ENCODE measurements around the gene RAD23A. TPM values are rescaled to one million over a fixed set of nuclear protein-coding genes. Genes with fewer than 3 reads are reported as not detected.

The RAD23A gene
- total RNA-seq, 2 experiments from 2014 or later = 189 to 190 TPM

DNA sequence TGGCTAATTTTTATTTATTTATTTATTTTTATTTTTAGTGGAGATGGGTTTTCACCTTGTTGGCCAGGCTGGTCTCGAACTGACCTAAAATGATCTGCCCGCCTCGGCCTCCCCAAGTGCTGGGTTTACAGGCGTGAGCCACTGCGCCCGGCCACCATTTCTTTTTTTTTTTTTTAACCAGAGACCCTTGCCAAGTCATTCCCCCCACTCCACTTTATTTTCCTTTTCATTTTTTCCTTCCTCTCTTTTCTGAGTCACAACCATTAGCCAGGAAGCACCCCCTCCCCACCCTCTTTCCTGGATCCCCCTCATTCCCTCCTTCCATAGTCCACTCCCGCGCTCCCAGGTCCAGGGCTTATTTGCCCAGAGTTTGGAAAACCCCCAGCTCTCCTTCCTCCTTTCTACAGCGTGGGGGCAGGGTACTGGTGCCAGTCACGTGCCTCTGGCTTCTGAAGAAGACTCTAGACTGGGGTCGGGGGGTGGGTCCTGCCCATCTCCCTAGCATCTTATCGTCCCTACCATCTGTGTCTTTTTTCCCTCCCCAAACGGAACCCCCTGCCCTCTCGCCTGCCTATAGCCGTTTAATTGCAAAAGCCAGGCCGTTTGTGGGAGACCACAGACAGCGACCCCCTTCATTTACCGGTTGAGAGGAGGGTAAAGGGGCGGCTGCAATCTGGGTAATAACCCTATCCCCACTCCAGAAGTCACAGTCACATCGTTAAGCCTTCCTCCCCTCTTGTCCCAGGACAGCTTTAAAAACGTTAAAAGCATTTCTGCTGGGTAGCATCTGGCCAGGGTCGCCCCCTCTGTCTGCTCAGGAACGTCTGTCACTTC is 8.4 kb upstream of the RAD23A start:
- peak; percentile 57 for DNase-seq

DNA sequence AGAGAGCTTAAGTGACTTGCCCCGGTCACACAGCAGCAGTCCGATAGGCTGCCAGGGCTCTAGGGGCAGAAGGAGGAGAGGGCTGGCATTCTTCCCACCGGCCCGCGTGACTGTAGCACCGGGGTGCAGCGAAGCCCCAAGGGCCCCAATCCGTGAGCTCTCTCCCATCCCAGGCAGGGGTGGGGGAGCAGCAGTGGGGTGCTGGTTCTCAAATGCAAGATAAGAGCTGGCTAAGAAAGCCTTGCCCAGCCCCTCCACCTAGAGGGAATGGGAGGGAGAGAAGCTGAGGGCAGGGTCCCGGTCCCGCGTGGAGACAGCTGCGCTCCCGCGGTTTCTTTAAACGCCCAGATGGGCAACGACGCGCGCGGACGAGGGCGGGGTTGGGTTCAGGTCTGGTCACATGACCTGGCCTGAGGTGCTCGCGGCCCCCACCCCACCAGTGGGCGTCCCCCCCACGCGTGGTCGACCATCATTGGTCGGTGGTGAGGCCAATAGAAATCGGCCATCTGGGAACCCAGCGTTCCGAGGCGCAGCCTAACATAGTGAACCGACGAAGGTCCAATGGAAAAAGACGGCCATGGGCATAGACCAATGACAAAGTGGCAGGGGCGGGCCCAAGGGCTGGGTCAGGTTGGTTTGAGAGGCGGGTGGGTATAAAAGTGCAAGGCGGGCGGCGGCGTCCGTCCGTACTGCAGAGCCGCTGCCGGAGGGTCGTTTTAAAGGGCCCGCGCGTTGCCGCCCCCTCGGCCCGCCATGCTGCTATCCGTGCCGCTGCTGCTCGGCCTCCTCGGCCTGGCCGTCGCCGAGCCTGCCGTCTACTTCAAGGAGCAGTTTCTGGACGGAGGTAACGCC is 7.5 kb upstream of the RAD23A start, which contains the start of gene CALR:
TSS of gene CALR (plus strand) at position 683 of the 852 bp plus-strand sequence. CDS start at position 754, 71 bp downstream.
- Mint-ChIP-seq H3K9me3 (no peaks in the 10 kb centered on the region), H3K4me3 (peak within 1 kb of the TSS; percentile 99), H3K36me3 (ENCODE audit: low read depth) (peaks cover 51% of the 10 kb centered on the region), H3K27me3 (no peaks in the 10 kb centered on the region), H3K4me1 (ENCODE audit: low read depth) (peaks cover 46% of the 10 kb centered on the region), H3K27ac (peak within 1 kb of the TSS; percentile 95)
- intact Hi-C loops (cut with micrococcal nuclease) = loop anchor here (10.0 kb wide), 1 partner anchor 53 kb away; the partner anchor contains the start of genes DNASE2 and KLF1
- DNase-seq = peak; percentile 100
- ATAC-seq = peak; percentile 87
- CTCF ChIA-PET = interaction anchor here (1.0 to 3.0 kb wide), 4 partner anchors 27 to 178 kb away, joined by 3 to 10 read pairs (median 5); no protein-coding TSS in a partner anchor
- TF ChIP-seq, protein P1, sequence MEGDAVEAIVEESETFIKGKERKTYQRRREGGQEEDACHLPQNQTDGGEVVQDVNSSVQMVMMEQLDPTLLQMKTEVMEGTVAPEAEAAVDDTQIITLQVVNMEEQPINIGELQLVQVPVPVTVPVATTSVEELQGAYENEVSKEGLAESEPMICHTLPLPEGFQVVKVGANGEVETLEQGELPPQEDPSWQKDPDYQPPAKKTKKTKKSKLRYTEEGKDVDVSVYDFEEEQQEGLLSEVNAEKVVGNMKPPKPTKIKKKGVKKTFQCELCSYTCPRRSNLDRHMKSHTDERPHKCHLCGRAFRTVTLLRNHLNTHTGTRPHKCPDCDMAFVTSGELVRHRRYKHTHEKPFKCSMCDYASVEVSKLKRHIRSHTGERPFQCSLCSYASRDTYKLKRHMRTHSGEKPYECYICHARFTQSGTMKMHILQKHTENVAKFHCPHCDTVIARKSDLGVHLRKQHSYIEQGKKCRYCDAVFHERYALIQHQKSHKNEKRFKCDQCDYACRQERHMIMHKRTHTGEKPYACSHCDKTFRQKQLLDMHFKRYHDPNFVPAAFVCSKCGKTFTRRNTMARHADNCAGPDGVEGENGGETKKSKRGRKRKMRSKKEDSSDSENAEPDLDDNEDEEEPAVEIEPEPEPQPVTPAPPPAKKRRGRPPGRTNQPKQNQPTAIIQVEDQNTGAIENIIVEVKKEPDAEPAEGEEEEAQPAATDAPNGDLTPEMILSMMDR (IDR thresholded peaks at IDR 0.05) = no peak
- POLR2A ChIA-PET = interaction anchor here (0.8 to 3.3 kb wide), 19 partner anchors 8 to 215 kb away, joined by 3 to 19 read pairs (median 4); partner anchors contain the start of genes DNASE2, GADD45GIP1, GCDH and SYCE2

More for the DNA sequence above, 8.4 kb upstream of the RAD23A start:
- Mint-ChIP-seq H3K27ac (peak overlapping the region; percentile 95), H3K36me3 (ENCODE audit: low read depth) (peaks cover 52% of the 10 kb centered on the region), H3K4me3 (peak overlapping the region; percentile 99), H3K27me3 (no peaks in the 10 kb centered on the region), H3K4me1 (ENCODE audit: low read depth) (peaks cover 52% of the 10 kb centered on the region), H3K9me3 (no peaks in the 10 kb centered on the region)
- TF ChIP-seq, protein P1 (IDR thresholded peaks at IDR 0.05) = no peak
- ChIA-PET POLR2A (interaction anchor here (0.8 to 3.3 kb wide), 17 partner anchors 9 to 214 kb away, joined by 3 to 19 read pairs (median 4); partner anchors contain the start of genes DNASE2, GADD45GIP1, GCDH and SYCE2), CTCF (interaction anchor here (1.0 to 3.0 kb wide), 4 partner anchors 28 to 178 kb away, joined by 3 to 10 read pairs (median 5); no protein-coding TSS in a partner anchor)
- ATAC-seq = no peak
- intact Hi-C loops (cut with micrococcal nuclease) = loop anchor here (10.0 kb wide), 1 partner anchor 53 kb away; the partner anchor contains the start of genes DNASE2 and KLF1

DNA sequence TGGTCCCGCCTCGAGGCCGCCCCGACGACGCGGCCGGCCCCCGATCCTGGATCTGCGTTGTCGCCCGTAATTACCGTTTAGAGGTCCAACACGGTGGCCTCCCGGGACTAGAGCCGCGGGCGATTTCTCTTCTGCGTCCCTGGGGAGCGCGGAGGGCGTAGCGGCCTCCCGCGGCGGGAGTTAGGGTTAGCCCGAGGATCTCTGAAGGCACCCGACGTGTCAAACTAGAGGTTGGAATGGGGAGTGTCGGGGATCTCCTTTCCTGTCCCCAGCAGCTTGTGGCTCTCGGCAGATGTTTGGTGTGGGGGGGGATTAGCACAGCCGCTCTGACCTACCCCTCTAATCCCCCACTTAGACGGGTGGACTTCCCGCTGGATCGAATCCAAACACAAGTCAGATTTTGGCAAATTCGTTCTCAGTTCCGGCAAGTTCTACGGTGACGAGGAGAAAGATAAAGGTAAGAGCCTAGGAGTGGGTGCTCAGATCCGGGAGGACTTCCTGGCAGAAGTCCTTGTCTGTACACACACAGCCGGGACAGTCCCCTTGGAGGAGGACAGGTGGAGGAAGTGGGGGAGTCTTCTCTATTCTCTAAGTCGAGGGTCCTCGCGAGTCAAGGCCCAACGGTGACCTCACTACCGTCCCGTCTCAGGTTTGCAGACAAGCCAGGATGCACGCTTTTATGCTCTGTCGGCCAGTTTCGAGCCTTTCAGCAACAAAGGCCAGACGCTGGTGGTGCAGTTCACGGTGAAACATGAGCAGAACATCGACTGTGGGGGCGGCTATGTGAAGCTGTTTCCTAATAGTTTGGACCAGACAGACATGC is 6.7 kb upstream of the RAD23A start:
- no peaks in the 10 kb centered on the region for H3K27me3 Mint-ChIP-seq
- H3K9me3 Mint-ChIP-seq = no peaks in the 10 kb centered on the region
- ATAC-seq = no peak
- H3K4me3 Mint-ChIP-seq = peak overlapping the region; percentile 99
- intact Hi-C loops (cut with micrococcal nuclease) = loop anchor here (10.0 kb wide), 1 partner anchor 54 kb away; the partner anchor contains the start of genes DNASE2 and KLF1
- ChIA-PET POLR2A (interaction anchor here (0.6 to 3.3 kb wide), 15 partner anchors 10 to 179 kb away, joined by 3 to 19 read pairs (median 4); partner anchors contain the start of genes DNASE2, GCDH, NACC1 and SYCE2), CTCF (interaction anchor here (3.0 kb wide), 1 partner anchor 26 kb away, joined by 10 read pairs; no protein-coding TSS in a partner anchor)
- peaks cover 53% of the 10 kb centered on the region for H3K4me1 Mint-ChIP-seq (ENCODE audit: low read depth)
- peaks cover 54% of the 10 kb centered on the region for H3K36me3 Mint-ChIP-seq (ENCODE audit: low read depth)
- TF ChIP-seq, protein P1 (IDR thresholded peaks at IDR 0.05) = no peak
- peak overlapping the region; percentile 95 for H3K27ac Mint-ChIP-seq
- peak; percentile 74 for DNase-seq

DNA sequence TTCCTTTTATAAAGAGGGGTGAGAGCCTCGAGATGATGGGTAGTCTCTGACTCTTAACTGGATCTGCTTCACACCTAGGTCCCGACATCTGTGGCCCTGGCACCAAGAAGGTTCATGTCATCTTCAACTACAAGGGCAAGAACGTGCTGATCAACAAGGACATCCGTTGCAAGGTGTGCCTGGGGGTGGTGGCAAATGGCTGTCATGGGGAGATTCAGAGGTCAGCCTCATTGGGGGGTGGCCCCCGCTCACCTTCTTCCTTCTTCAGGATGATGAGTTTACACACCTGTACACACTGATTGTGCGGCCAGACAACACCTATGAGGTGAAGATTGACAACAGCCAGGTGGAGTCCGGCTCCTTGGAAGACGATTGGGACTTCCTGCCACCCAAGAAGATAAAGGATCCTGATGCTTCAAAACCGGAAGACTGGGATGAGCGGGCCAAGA is 5.7 kb upstream of the RAD23A start:
- peak overlapping the region; percentile 95 for H3K27ac Mint-ChIP-seq
- H3K4me1 Mint-ChIP-seq (ENCODE audit: low read depth) = peaks cover 59% of the 10 kb centered on the region
- H3K4me3 Mint-ChIP-seq = peak overlapping the region; percentile 99
- H3K9me3 Mint-ChIP-seq = no peaks in the 10 kb centered on the region
- intact Hi-C loops (cut with micrococcal nuclease) = loop anchor here (10.0 kb wide), 1 partner anchor 55 kb away; the partner anchor contains the start of genes DNASE2 and KLF1
- H3K27me3 Mint-ChIP-seq = no peaks in the 10 kb centered on the region
- TF ChIP-seq, protein P1 (IDR thresholded peaks at IDR 0.05) = no peak
- H3K36me3 Mint-ChIP-seq (ENCODE audit: low read depth) = peaks cover 63% of the 10 kb centered on the region
- ATAC-seq (no peak), DNase-seq (peak; percentile 28)
- CTCF ChIA-PET = interaction anchor here (3.0 kb wide), 1 partner anchor 25 kb away, joined by 10 read pairs; no protein-coding TSS in a partner anchor
- POLR2A ChIA-PET = interaction anchor here (0.6 to 3.3 kb wide), 12 partner anchors 9 to 178 kb away, joined by 3 to 19 read pairs (median 4); partner anchors contain the start of genes GCDH, NACC1 and SYCE2

Data from activated CD8-positive, alpha-beta T cell treated with anti-CD3 and anti-CD28 coated beads for 36 hours (primary cell).